ENCODE results near the gene ST8SIA4. TPM values are rescaled to one million over a fixed set of nuclear protein-coding genes. Genes with fewer than 3 reads are reported as not detected.

The ST8SIA4 gene
- total and polyA plus RNA-seq, 10 of the 15 experiments (the other 5 are each of a cell fraction or from before 2014, with no cell fraction given), result 4.4 to 30.9 (median 19.5) TPM

DNA sequence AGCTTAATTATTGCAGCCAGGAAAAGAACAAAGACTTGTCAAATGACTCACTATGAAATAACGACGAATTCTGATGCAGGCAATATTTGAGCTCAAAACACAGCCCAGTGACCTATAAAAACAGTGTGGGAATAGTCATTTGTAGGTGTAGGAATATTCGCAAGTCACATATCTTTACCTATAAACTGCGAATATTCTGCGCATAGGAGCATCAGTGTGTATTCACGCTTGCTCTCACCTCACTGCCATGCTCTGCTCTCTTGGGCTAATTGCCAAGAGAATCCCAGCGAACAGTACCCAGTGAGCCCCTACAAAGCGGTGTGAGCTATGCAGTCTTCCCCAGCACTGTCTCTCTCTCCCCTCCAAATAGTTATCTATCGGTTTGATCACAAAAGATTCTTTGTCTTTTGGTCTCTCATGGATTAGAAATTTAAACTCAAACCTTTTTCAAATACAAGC lies 74.2 kb downstream of the ST8SIA4 start (continued):
- TF ChIP-seq, protein P1, sequence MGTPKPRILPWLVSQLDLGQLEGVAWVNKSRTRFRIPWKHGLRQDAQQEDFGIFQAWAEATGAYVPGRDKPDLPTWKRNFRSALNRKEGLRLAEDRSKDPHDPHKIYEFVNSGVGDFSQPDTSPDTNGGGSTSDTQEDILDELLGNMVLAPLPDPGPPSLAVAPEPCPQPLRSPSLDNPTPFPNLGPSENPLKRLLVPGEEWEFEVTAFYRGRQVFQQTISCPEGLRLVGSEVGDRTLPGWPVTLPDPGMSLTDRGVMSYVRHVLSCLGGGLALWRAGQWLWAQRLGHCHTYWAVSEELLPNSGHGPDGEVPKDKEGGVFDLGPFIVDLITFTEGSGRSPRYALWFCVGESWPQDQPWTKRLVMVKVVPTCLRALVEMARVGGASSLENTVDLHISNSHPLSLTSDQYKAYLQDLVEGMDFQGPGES (IDR thresholded peaks at IDR 0.05), result no peak
- peak; percentile 46; the same call in 1 of the 2 replicates for TF ChIP-seq BCL11A (IDR thresholded peaks at IDR 0.05; ENCODE audit: low read depth, low read length)
- TF ChIP-seq EP300 (IDR thresholded peaks at IDR 0.05; ENCODE audit: borderline replicate concordance in 1 of 2, control insufficient read depth in 1 of 2, low read depth in 2 of 2, low read length in 2 of 2), result 0 out of 4 replicates have a peak, but pooled peaks of 1 of the 2 experiments have one; percentile 20
- TF ChIP-seq, protein P2, sequence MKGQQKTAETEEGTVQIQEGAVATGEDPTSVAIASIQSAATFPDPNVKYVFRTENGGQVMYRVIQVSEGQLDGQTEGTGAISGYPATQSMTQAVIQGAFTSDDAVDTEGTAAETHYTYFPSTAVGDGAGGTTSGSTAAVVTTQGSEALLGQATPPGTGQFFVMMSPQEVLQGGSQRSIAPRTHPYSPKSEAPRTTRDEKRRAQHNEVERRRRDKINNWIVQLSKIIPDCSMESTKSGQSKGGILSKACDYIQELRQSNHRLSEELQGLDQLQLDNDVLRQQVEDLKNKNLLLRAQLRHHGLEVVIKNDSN (IDR thresholded peaks at IDR 0.05; ENCODE audit: borderline replicate concordance, extremely low read length, insufficient read depth, low read depth, low read length), result no peak
- TF ChIP-seq CHD1 (IDR thresholded peaks at IDR 0.05; ENCODE audit: low read depth, low read length), result no peak
- no peak for TF ChIP-seq SPI1 (IDR thresholded peaks at IDR 0.05; ENCODE audit: borderline replicate concordance, insufficient read depth, low read depth, low read length)
- TF ChIP-seq, protein P3, sequence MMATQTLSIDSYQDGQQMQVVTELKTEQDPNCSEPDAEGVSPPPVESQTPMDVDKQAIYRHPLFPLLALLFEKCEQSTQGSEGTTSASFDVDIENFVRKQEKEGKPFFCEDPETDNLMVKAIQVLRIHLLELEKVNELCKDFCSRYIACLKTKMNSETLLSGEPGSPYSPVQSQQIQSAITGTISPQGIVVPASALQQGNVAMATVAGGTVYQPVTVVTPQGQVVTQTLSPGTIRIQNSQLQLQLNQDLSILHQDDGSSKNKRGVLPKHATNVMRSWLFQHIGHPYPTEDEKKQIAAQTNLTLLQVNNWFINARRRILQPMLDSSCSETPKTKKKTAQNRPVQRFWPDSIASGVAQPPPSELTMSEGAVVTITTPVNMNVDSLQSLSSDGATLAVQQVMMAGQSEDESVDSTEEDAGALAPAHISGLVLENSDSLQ (IDR thresholded peaks at IDR 0.05), result no peak
- peak; percentile 1 for TF ChIP-seq MTA2 (IDR thresholded peaks at IDR 0.05; ENCODE audit: low read depth)
- TF ChIP-seq HDAC2 (IDR thresholded peaks at IDR 0.05), result no peak
- no peak for TF ChIP-seq SIN3A (IDR thresholded peaks at IDR 0.05; ENCODE audit: low read depth, low read length)
- TF ChIP-seq CREM (IDR thresholded peaks at IDR 0.05; ENCODE audit: low read depth), result peak; percentile 11; the same call in 1 of the 2 replicates
- TF ChIP-seq EZH2 (IDR thresholded peaks at IDR 0.05; ENCODE audit: borderline replicate concordance, control insufficient read depth, low read depth, low read length), result no peak
- TF ChIP-seq CBX5 (IDR thresholded peaks at IDR 0.05; ENCODE audit: low read depth), result no peak
- TF ChIP-seq, protein P4, sequence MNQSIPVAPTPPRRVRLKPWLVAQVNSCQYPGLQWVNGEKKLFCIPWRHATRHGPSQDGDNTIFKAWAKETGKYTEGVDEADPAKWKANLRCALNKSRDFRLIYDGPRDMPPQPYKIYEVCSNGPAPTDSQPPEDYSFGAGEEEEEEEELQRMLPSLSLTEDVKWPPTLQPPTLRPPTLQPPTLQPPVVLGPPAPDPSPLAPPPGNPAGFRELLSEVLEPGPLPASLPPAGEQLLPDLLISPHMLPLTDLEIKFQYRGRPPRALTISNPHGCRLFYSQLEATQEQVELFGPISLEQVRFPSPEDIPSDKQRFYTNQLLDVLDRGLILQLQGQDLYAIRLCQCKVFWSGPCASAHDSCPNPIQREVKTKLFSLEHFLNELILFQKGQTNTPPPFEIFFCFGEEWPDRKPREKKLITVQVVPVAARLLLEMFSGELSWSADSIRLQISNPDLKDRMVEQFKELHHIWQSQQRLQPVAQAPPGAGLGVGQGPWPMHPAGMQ (IDR thresholded peaks at IDR 0.05; ENCODE audit: borderline replicate concordance), result no peak
- 0 out of 2 replicates have a peak, but pooled peaks have one; percentile 29 for TF ChIP-seq NFYB (IDR thresholded peaks at IDR 0.05; ENCODE audit: insufficient read depth, low read depth, low read length)
- TF ChIP-seq CREB1 (IDR thresholded peaks at IDR 0.05; ENCODE audit: low read depth), result peak; percentile 54; the same call in 1 of the 2 replicates

Data from GM12878 (cell line).